ENCODE measurements around the gene ARID5A. TPM values are rescaled to one million over a fixed set of nuclear protein-coding genes. Genes with fewer than 3 reads are reported as not detected.
A peak's percentile ranks its signal among the peaks of the same experiment; 100 is the strongest.

ARID5A gene
- total RNA-seq, 1 donor: 7.6 TPM

DNA sequence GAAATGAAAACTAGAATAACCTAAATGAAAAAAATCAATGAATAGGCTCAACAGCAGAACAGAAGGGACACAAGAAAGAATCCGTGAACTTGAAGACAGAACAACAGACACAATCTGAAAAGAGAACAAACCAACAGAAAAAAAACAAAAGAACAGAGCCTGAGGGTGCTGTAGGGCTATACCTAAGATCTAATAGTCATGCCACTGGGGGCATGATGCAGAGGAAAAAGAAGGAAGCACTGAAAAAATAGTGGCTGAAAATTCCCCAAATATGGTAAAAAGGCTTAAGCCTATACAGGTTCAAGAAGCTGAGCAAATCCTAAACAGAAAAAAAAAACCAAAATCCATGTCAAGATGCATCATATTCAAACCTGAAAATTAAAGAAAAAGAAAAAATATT, 51.3 kb downstream of the ARID5A start:
- Histone ChIP-seq H3K4me1 (ENCODE audit: insufficient read depth, low read length) (peaks cover 5% of the 10 kb centered on the region), H3K79me2 (ENCODE audit: insufficient read depth, low read length) (peaks cover 2% of the 10 kb centered on the region), H3K9me3 (ENCODE audit: low read depth, low read length) (no peaks in the 10 kb centered on the region), H2AFZ (ENCODE audit: low read length) (no peak overlapping the region), H3K27me3 (ENCODE audit: insufficient read depth, low read length) (no peaks in the 10 kb centered on the region), H4K20me1 (ENCODE audit: insufficient read depth, low read length) (peaks cover 3% of the 10 kb centered on the region), H3K4me2 (ENCODE audit: insufficient read depth, low read length) (no peak overlapping the region), H3K27ac (ENCODE audit: low read depth, low read length) (no peak overlapping the region), H3K36me3 (ENCODE audit: insufficient read depth, low read length) (peaks cover 10% of the 10 kb centered on the region), H3K4me3 (ENCODE audit: insufficient read depth, low read length) (no peak overlapping the region)
- DNase-seq (ENCODE audit: insufficient read length, low spot score, missing footprints): no peak
- no peak for TF ChIP-seq CTCF (IDR thresholded peaks at IDR 0.05; ENCODE audit: extremely low read depth, low read depth, low read length)

DNA sequence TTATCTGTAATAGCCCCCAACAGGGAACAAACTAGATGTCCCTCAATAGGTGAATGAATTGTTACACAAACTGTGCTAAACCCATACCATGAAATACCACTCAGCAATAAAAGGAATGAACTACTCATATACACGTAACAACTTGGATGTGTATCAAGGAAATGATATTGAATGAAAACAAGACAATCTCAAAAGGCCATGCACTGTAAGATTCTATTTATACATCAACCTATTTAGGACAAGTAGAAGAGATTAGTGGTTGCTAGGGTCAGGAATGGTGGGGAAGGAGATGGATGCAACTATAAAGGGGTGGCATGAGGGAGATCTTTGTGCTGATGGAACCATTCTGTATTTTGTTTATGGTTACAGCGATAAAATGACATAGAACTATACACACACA, 54.5 kb downstream of the ARID5A start:
- Histone ChIP-seq H2AFZ (ENCODE audit: low read length) (no peak overlapping the region), H4K20me1 (ENCODE audit: insufficient read depth, low read length) (peaks cover 3% of the 10 kb centered on the region), H3K4me3 (ENCODE audit: insufficient read depth, low read length) (no peak overlapping the region), H3K4me2 (ENCODE audit: insufficient read depth, low read length) (no peak overlapping the region), H3K27me3 (ENCODE audit: insufficient read depth, low read length) (no peaks in the 10 kb centered on the region), H3K27ac (ENCODE audit: low read depth, low read length) (no peak overlapping the region), H3K9me3 (ENCODE audit: low read depth, low read length) (no peaks in the 10 kb centered on the region), H3K4me1 (ENCODE audit: insufficient read depth, low read length) (peaks cover 5% of the 10 kb centered on the region), H3K79me2 (ENCODE audit: insufficient read depth, low read length) (peaks cover 2% of the 10 kb centered on the region), H3K36me3 (ENCODE audit: insufficient read depth, low read length) (peaks cover 42% of the 10 kb centered on the region)
- peak; percentile 38 for DNase-seq (ENCODE audit: insufficient read length, low spot score, missing footprints)
- TF ChIP-seq CTCF (IDR thresholded peaks at IDR 0.05; ENCODE audit: extremely low read depth, low read depth, low read length): no peak

GRCh38 chr2:96591494-96591893, 54.9 kb downstream of the ARID5A start:
- Histone ChIP-seq H3K27me3 (ENCODE audit: insufficient read depth, low read length) (no peaks in the 10 kb centered on the region), H3K4me3 (ENCODE audit: insufficient read depth, low read length) (no peak overlapping the region), H4K20me1 (ENCODE audit: insufficient read depth, low read length) (peaks cover 3% of the 10 kb centered on the region), H3K4me2 (ENCODE audit: insufficient read depth, low read length) (no peak overlapping the region), H3K9me3 (ENCODE audit: low read depth, low read length) (no peaks in the 10 kb centered on the region), H3K79me2 (ENCODE audit: insufficient read depth, low read length) (peaks cover 2% of the 10 kb centered on the region), H3K36me3 (ENCODE audit: insufficient read depth, low read length) (peaks cover 46% of the 10 kb centered on the region), H3K27ac (ENCODE audit: low read depth, low read length) (no peak overlapping the region), H2AFZ (ENCODE audit: low read length) (no peak overlapping the region), H3K4me1 (ENCODE audit: insufficient read depth, low read length) (peaks cover 5% of the 10 kb centered on the region)
- DNase-seq (ENCODE audit: insufficient read length, low spot score, missing footprints): no peak
- TF ChIP-seq CTCF (IDR thresholded peaks at IDR 0.05; ENCODE audit: extremely low read depth, low read depth, low read length): no peak

GRCh38 chr2:96594282-96594681, 57.7 kb downstream of the ARID5A start:
- no peak for TF ChIP-seq CTCF (IDR thresholded peaks at IDR 0.05; ENCODE audit: extremely low read depth, low read depth, low read length)
- H4K20me1 ChIP-seq (ENCODE audit: insufficient read depth, low read length): peaks cover 3% of the 10 kb centered on the region
- H3K79me2 ChIP-seq (ENCODE audit: insufficient read depth, low read length): peaks cover 1% of the 10 kb centered on the region
- H3K27ac ChIP-seq (ENCODE audit: low read depth, low read length): no peak overlapping the region
- no peak for DNase-seq (ENCODE audit: insufficient read length, low spot score, missing footprints)
- H3K27me3 ChIP-seq (ENCODE audit: insufficient read depth, low read length): no peaks in the 10 kb centered on the region
- no peak overlapping the region for H3K4me3 ChIP-seq (ENCODE audit: insufficient read depth, low read length)
- H3K36me3 ChIP-seq (ENCODE audit: insufficient read depth, low read length): peaks cover 69% of the 10 kb centered on the region
- H3K4me1 ChIP-seq (ENCODE audit: insufficient read depth, low read length): peaks cover 5% of the 10 kb centered on the region
- no peaks in the 10 kb centered on the region for H3K9me3 ChIP-seq (ENCODE audit: low read depth, low read length)
- H3K4me2 ChIP-seq (ENCODE audit: insufficient read depth, low read length): no peak overlapping the region
- no peak overlapping the region for H2AFZ ChIP-seq (ENCODE audit: low read length)
